Measurements from ENCODE around the gene SLC45A1. TPM values are rescaled to one million over a fixed set of nuclear protein-coding genes. Genes with fewer than 3 reads are reported as not detected.

Gene SLC45A1
- total RNA-seq, 1 experiment from 2014 or later: 0.41 TPM

- intact Hi-C loops (cut with micrococcal nuclease; ENCODE audit: unreplicated experiment): no loop called here
- ChIA-PET CTCF (no interaction called here), POLR2A (no interaction called here)
- 0 out of 2 replicates have a peak, but pooled peaks cover 5% of the 10 kb centered on the region for H3K4me1 ChIP-seq
- no peak overlapping the region for H3K4me3 ChIP-seq (ENCODE audit: low read depth, low read length)
- Mint-ChIP-seq H3K9me3 (ENCODE audit: unreplicated experiment) (no peaks in the 10 kb centered on the region), H3K4me1 (ENCODE audit: low read depth, unreplicated experiment) (peaks cover 9% of the 10 kb centered on the region), H3K27ac (ENCODE audit: unreplicated experiment) (no peak overlapping the region), H3K4me3 (ENCODE audit: unreplicated experiment) (no peak overlapping the region), H3K36me3 (ENCODE audit: insufficient read depth, unreplicated experiment) (peaks cover 29% of the 10 kb centered on the region), H3K27me3 (ENCODE audit: insufficient read depth, unreplicated experiment) (no peaks in the 10 kb centered on the region)
- H3K9me3 ChIP-seq: no peaks in the 10 kb centered on the region
- peak in 1 of 2 experiments; percentile 59 for TF ChIP-seq CTCF (IDR thresholded peaks at IDR 0.05; ENCODE audit: insufficient read depth in 1 of 2, low read depth in 1 of 2, low read length in 1 of 2, severe bottlenecking in 1 of 2, unreplicated experiment in 1 of 2)
- H3K36me3 ChIP-seq (ENCODE audit: control insufficient read depth, insufficient read depth, low read length): 0 out of 2 replicates have a peak, but pooled peaks cover 2% of the 10 kb centered on the region
- BruUV-seq (replicated peaks): no TSS peak
- peak in 1 of 2 experiments; percentile 41 for DNase-seq
- H3K27me3 ChIP-seq (replicated peaks; ENCODE audit: control insufficient read depth, insufficient read depth, low read length): no peaks in the 10 kb centered on the region
These were observed 56.9 kb downstream of the SLC45A1 start for GRCh38 chr1:8374812-8375211.

GRCh38 chr1:8376358-8376840, 58.5 kb downstream of the SLC45A1 start:
- Histone ChIP-seq H3K27me3 (replicated peaks; ENCODE audit: control insufficient read depth, insufficient read depth, low read length) (no peaks in the 10 kb centered on the region), H3K4me1 (0 out of 2 replicates have a peak, but pooled peaks cover 5% of the 10 kb centered on the region), H3K9me3 (no peaks in the 10 kb centered on the region), H3K36me3 (ENCODE audit: control insufficient read depth, insufficient read depth, low read length) (0 out of 2 replicates have a peak, but pooled peaks cover 1% of the 10 kb centered on the region), H3K4me3 (ENCODE audit: low read depth, low read length) (no peak overlapping the region)
- DNase-seq: no peak
- no TSS peak for BruUV-seq (replicated peaks)
- Mint-ChIP-seq H3K27ac (ENCODE audit: unreplicated experiment) (no peak overlapping the region), H3K4me1 (ENCODE audit: low read depth, unreplicated experiment) (peaks cover 9% of the 10 kb centered on the region), H3K36me3 (ENCODE audit: insufficient read depth, unreplicated experiment) (peaks cover 33% of the 10 kb centered on the region), H3K4me3 (ENCODE audit: unreplicated experiment) (no peak overlapping the region), H3K9me3 (ENCODE audit: unreplicated experiment) (no peaks in the 10 kb centered on the region), H3K27me3 (ENCODE audit: insufficient read depth, unreplicated experiment) (no peaks in the 10 kb centered on the region)
- CTCF ChIA-PET: no interaction called here
- TF ChIP-seq CTCF (IDR thresholded peaks at IDR 0.05; ENCODE audit: insufficient read depth in 1 of 2, low read depth in 1 of 2, low read length in 1 of 2, severe bottlenecking in 1 of 2, unreplicated experiment in 1 of 2): no peak
- intact Hi-C loops (cut with micrococcal nuclease; ENCODE audit: unreplicated experiment): no loop called here
- POLR2A ChIA-PET: no interaction called here

- POLR2A ChIA-PET: interaction anchor here (0.6 kb wide), 1 partner anchor 53 kb away, joined by 3 read pairs; no protein-coding TSS in a partner anchor
- H3K36me3 ChIP-seq (ENCODE audit: control insufficient read depth, insufficient read depth, low read length): 0 out of 2 replicates have a peak, but pooled peaks cover 1% of the 10 kb centered on the region
- intact Hi-C loops (cut with micrococcal nuclease; ENCODE audit: unreplicated experiment): no loop called here
- Mint-ChIP-seq H3K27me3 (ENCODE audit: insufficient read depth, unreplicated experiment) (no peaks in the 10 kb centered on the region), H3K36me3 (ENCODE audit: insufficient read depth, unreplicated experiment) (peaks cover 39% of the 10 kb centered on the region), H3K27ac (ENCODE audit: unreplicated experiment) (no peak overlapping the region), H3K9me3 (ENCODE audit: unreplicated experiment) (no peaks in the 10 kb centered on the region), H3K4me1 (ENCODE audit: low read depth, unreplicated experiment) (peaks cover 9% of the 10 kb centered on the region), H3K4me3 (ENCODE audit: unreplicated experiment) (no peak overlapping the region)
- H3K9me3 ChIP-seq: no peaks in the 10 kb centered on the region
- CTCF ChIA-PET: no interaction called here
- H3K4me1 ChIP-seq: 0 out of 2 replicates have a peak, but pooled peaks cover 5% of the 10 kb centered on the region
- DNase-seq: no peak
- no peak overlapping the region for H3K4me3 ChIP-seq (ENCODE audit: low read depth, low read length)
- TF ChIP-seq CTCF (IDR thresholded peaks at IDR 0.05; ENCODE audit: insufficient read depth in 1 of 2, low read depth in 1 of 2, low read length in 1 of 2, severe bottlenecking in 1 of 2, unreplicated experiment in 1 of 2): no peak
- H3K27me3 ChIP-seq (replicated peaks; ENCODE audit: control insufficient read depth, insufficient read depth, low read length): no peaks in the 10 kb centered on the region
- BruUV-seq (replicated peaks): no TSS peak
These were observed 59.5 kb downstream of the SLC45A1 start for GRCh38 chr1:8377271-8377981.

Data from Caco-2 (cell line).